Esophagus muscularis mucosa (tissue), 4 donors: ENCODE data around the gene SPDYA. TPM values are rescaled to one million over a fixed set of nuclear protein-coding genes. Genes with fewer than 3 reads are reported as not detected.

Source experiments
- DNase-seq: peaks from one replicate; pipeline ENCODE4 v3.0.0-alpha.2; 2017; ENCODE audit errors: extremely low spot score
- H3K27ac ChIP-seq, 4 donors: fragments of 200-600 bp; sonication (generic); replicated peaks in 1 of 4; 1 replicate in 3 of 4; 2 replicates in 1 of 4; pipeline ENCODE4 v1.5.1; 2016 to 2019; ENCODE audit warnings: mild to moderate bottlenecking in 1 of 4
- H3K27me3 ChIP-seq, 4 donors: fragments of 200-600 bp; sonication (generic); one replicate each; pipeline versions ENCODE4 v1.5.1 to v1.6.0; 2016 to 2019
- H3K36me3 ChIP-seq, 4 donors: fragments of 200-600 bp; sonication (generic); one replicate each; pipeline ENCODE4 v1.5.1; 2016 to 2019
- H3K4me1 ChIP-seq, 4 donors: fragments of 200-600 bp; sonication (generic); one replicate each; pipeline ENCODE4 v1.5.1; 2016 to 2019
- H3K4me3 ChIP-seq, 4 donors: fragments of 200-600 bp; sonication (generic); 1 replicate in 2 of 4; 2 replicates in 2 of 4; pipeline ENCODE4 v1.5.1; 2016 to 2019; ENCODE audit warnings: mild to moderate bottlenecking in 4 of 4, moderate library complexity in 1 of 4
- H3K9me3 ChIP-seq, 4 donors: fragments of 200-600 bp; sonication (generic); 1 replicate in 3 of 4; 2 replicates in 1 of 4; pipeline ENCODE4 v1.5.1; 2016 to 2019
- CTCF ChIP-seq, 3 experiments: fragments of 200-600 bp in 2 of 3; fragments of 450-650 bp in 1 of 3; sonication (generic) in 2 of 3; IDR thresholded peaks; one replicate each; pipeline ENCODE4 v1.5.1; 2017 to 2019; ENCODE audit warnings: antibody characterized with exemption in 3 of 3, mild to moderate bottlenecking in 2 of 3, moderate library complexity in 1 of 3
- EP300 ChIP-seq: sonication (generic); formaldehyde crosslinking; IDR thresholded peaks from one replicate; pipeline ENCODE4 v1.6.1; 2017; ENCODE audit warnings: antibody characterized with exemption
- POLR2A ChIP-seq: fragments of 450-650 bp; IDR thresholded peaks from one replicate; pipeline ENCODE4 v1.6.1; 2017; ENCODE audit warnings: antibody characterized with exemption, moderate library complexity, mild to moderate bottlenecking, low read depth
- POLR2AphosphoS5 ChIP-seq, 2 donors: sonication (generic); formaldehyde crosslinking; IDR thresholded peaks; one replicate each; pipeline ENCODE4 v1.6.1; 2017; ENCODE audit warnings: antibody characterized with exemption in 2 of 2
- WGBS: methylation state at CpG from one replicate; pipeline ENCODE4 v1.1.5; 2018; 5-methylcytosine and 5-hydroxymethylcytosine counted together
- intact Hi-C: fragments of 100-400 bp; cut with DNase I; formaldehyde crosslinking; loops from one replicate; pipeline ENCODE4 v1.15.1; 2023
- total RNA-seq, 4 donors: library from RNA; depleted of rRNA; stranded (reverse); fragments of >200 nt; gene quantifications; one replicate each; pipeline versions ENCODE4 v1.1.0 to v1.2.1, GENCODE V29; 2016

The SPDYA gene
- total RNA-seq, 4 donors from 2014 or later, result 0.33 to 3.0 (median 0.91) TPM

GRCh38 chr2:28835781-28836180 is 25.1 kb downstream of the SPDYA start:
- 46% methylated on average over 2 of the region's 2 CpGs for WGBS

GRCh38 chr2:28838971-28839370 is 28.3 kb downstream of the SPDYA start:
- intact Hi-C loops, result no loop called here
- Histone ChIP-seq H3K27ac (no peak overlapping the region), H3K4me3 (no peak overlapping the region)

More at GRCh38 chr2:28835781-28836180, 25.1 kb downstream of the SPDYA start:
- no peaks in the 10 kb centered on the region for H3K36me3 ChIP-seq
- TF ChIP-seq CTCF (IDR thresholded peaks at IDR 0.05) (no peak), EP300 (no peak), POLR2AphosphoS5 (IDR thresholded peaks at IDR 0.05) (no peak)
- no peaks in the 10 kb centered on the region for H3K9me3 ChIP-seq
- no peak overlapping the region for H3K4me3 ChIP-seq
- H3K27ac ChIP-seq, result no peak overlapping the region
- no peaks in the 10 kb centered on the region for H3K4me1 ChIP-seq
- intact Hi-C loops, result no loop called here
- DNase-seq, result no peak
- no peaks in the 10 kb centered on the region for H3K27me3 ChIP-seq

GRCh38 chr2:28842042-28842441 is 31.4 kb downstream of the SPDYA start:
- DNase-seq, result no peak
- TF ChIP-seq EP300 (no peak), POLR2AphosphoS5 (IDR thresholded peaks at IDR 0.05) (no peak), POLR2A (no peak), CTCF (IDR thresholded peaks at IDR 0.05) (no peak)
- Histone ChIP-seq H3K36me3 (peaks cover 0 to 16% (median 4%) of the 10 kb centered on the region in 4 donors), H3K9me3 (no peaks in the 10 kb centered on the region), H3K27ac (no peak overlapping the region), H3K27me3 (no peaks in the 10 kb centered on the region), H3K4me1 (no peaks in the 10 kb centered on the region), H3K4me3 (no peak overlapping the region)
- intact Hi-C loops, result no loop called here
- WGBS, result 63% methylated on average over 3 of the region's 3 CpGs

More at GRCh38 chr2:28838971-28839370, 28.3 kb downstream of the SPDYA start:
- H3K27me3 ChIP-seq, result no peaks in the 10 kb centered on the region
- no peaks in the 10 kb centered on the region for H3K4me1 ChIP-seq
- no peak for DNase-seq
- no peaks in the 10 kb centered on the region for H3K9me3 ChIP-seq
- WGBS, result 89% methylated on average over 2 of the region's 2 CpGs
- TF ChIP-seq POLR2A (no peak), POLR2AphosphoS5 (IDR thresholded peaks at IDR 0.05) (no peak), CTCF (IDR thresholded peaks at IDR 0.05) (no peak), EP300 (no peak)
- H3K36me3 ChIP-seq, result peaks cover 0 to 1% (median 0%) of the 10 kb centered on the region in 4 donors

GRCh38 chr2:28855193-28855592 is 44.6 kb downstream of the SPDYA start:
- no peaks in the 10 kb centered on the region for H3K4me1 ChIP-seq
- H3K27ac ChIP-seq, result no peak overlapping the region
- intact Hi-C loops, result no loop called here
- no peak for TF ChIP-seq POLR2A
- no peak for TF ChIP-seq POLR2AphosphoS5 (IDR thresholded peaks at IDR 0.05)
- TF ChIP-seq EP300, result no peak
- no peak for TF ChIP-seq CTCF (IDR thresholded peaks at IDR 0.05)
- no peak for DNase-seq
- no peak overlapping the region for H3K4me3 ChIP-seq
- no peaks in the 10 kb centered on the region for H3K9me3 ChIP-seq
- 94% methylated on average over 1 of the region's 1 CpG for WGBS
- peaks cover 7 to 41% (median 17%) of the 10 kb centered on the region in 4 donors for H3K36me3 ChIP-seq
- H3K27me3 ChIP-seq, result no peaks in the 10 kb centered on the region

GRCh38 chr2:28855977-28856376 is 45.3 kb downstream of the SPDYA start:
- DNase-seq, result no peak
- H3K4me3 ChIP-seq, result no peak overlapping the region
- H3K27me3 ChIP-seq, result no peaks in the 10 kb centered on the region
- no peak overlapping the region for H3K27ac ChIP-seq
- intact Hi-C loops, result no loop called here
- peaks cover 7 to 41% (median 21%) of the 10 kb centered on the region in 4 donors for H3K36me3 ChIP-seq
- TF ChIP-seq POLR2AphosphoS5 (IDR thresholded peaks at IDR 0.05) (no peak), POLR2A (no peak), EP300 (no peak), CTCF (IDR thresholded peaks at IDR 0.05) (no peak)
- no peaks in the 10 kb centered on the region for H3K9me3 ChIP-seq
- no peaks in the 10 kb centered on the region for H3K4me1 ChIP-seq
